ENCODE results near the gene GCGR. TPM values are rescaled to one million over a fixed set of nuclear protein-coding genes. Genes with fewer than 3 reads are reported as not detected.
A peak's percentile ranks its signal among the peaks of the same experiment; 100 is the strongest.

Gene GCGR
- total and polyA plus RNA-seq, 2 of the 13 experiments (the other 11 are each of a cell fraction or from before 2014, with no cell fraction given), result 0.04 to 0.13 TPM

GRCh38 chr17:81814748-81815645, 11.0 kb downstream of the GCGR start (continued):
- no peak for TF ChIP-seq U2AF1 (optimal IDR thresholded peaks at IDR 0.05; ENCODE audit: low read depth, low read length)
- no peak for TF ChIP-seq NBN (conservative IDR thresholded peaks at IDR 0.05)

- H3K27ac ChIP-seq (ENCODE audit: extremely low read length, insufficient read depth, low read length), result no peak overlapping the region
- FAIRE-seq, result no peak
- peak overlapping the region in 1 of 3 experiments; percentile 49; a peak in 1 of 6 replicates for H3K4me3 ChIP-seq (replicated peaks in 1 of 3; ENCODE audit: insufficient read depth in 1 of 3, low read depth in 2 of 3, low read length in 3 of 3)
- no peaks in the 10 kb centered on the region for H3K36me3 ChIP-seq (replicated peaks in 1 of 2; ENCODE audit: control insufficient read depth in 1 of 2, insufficient read depth in 2 of 2, low read length in 2 of 2)
- 10% methylated on average over 2 of the region's 2 CpGs for WGBS (ENCODE audit: low lambda C conversion rate)
- ATAC-seq, result no peak; the same call in 2 of the 3 replicates
- H2AFZ ChIP-seq (ENCODE audit: low read length), result peak overlapping the region; percentile 64
- no TSS peak for BruUV-seq (replicated peaks)
- intact Hi-C loops (cut with micrococcal nuclease; ENCODE audit: unreplicated experiment) (no loop called here), in situ Hi-C loops (cut with HindIII; ENCODE audit: extremely low pct_ligation_motif_present, low pct_unique_long_range_greater_than_20kb) (no loop called here)
- no peaks in the 10 kb centered on the region for H4K20me1 ChIP-seq (ENCODE audit: insufficient read depth, low read length)
- no peaks in the 10 kb centered on the region for H3K79me2 ChIP-seq (ENCODE audit: insufficient read depth, low read length)
- H3K27me3 ChIP-seq (ENCODE audit: control insufficient read depth in 1 of 2, insufficient read depth in 2 of 2, low read length in 2 of 2), result peaks cover 6 to 14% of the 10 kb centered on the region in 2 experiments; a peak in 4 of 5 replicates
- peak overlapping the region; percentile 67 for H3K4me2 ChIP-seq (ENCODE audit: low read depth, low read length)
- H3K4me1 ChIP-seq (ENCODE audit: insufficient read depth, low read length), result peaks cover 36% of the 10 kb centered on the region
- peak overlapping the region; percentile 24; the same call in 1 of the 2 replicates for H3K9ac ChIP-seq (ENCODE audit: insufficient read depth, low read depth, low read length)
- ChIA-PET CTCF (ENCODE audit: low intra/inter-chr PET ratio, low total read pairs) (no interaction called here), POLR2A (interaction anchor here (0.7 to 1.6 kb wide), 13 partner anchors 9 to 180 kb away, joined by 3 to 11 read pairs (median 5); partner anchors contain the start of genes CCDC137, MCRIP1 and P4HB)
- no peak for DNase-seq (ENCODE audit: low spot score)
- H3K9me3 ChIP-seq (ENCODE audit: low read length), result no peaks in the 10 kb centered on the region
- TF ChIP-seq TARDBP (CRISPR knock-in tag; IDR thresholded peaks at IDR 0.05) (no peak), ZNF598 (CRISPR knock-in tag; IDR thresholded peaks at IDR 0.05; ENCODE audit: borderline replicate concordance) (0 out of 2 replicates have a peak, but pooled peaks have one; percentile 6), ZNF136 (CRISPR knock-in tag; IDR thresholded peaks at IDR 0.05; ENCODE audit: low read depth) (no peak), ZNF609 (CRISPR knock-in tag; IDR thresholded peaks at IDR 0.05; ENCODE audit: borderline replicate concordance) (no peak), CAMTA2 (CRISPR knock-in tag; IDR thresholded peaks at IDR 0.05; ENCODE audit: borderline replicate concordance) (no peak), RORA (CRISPR knock-in tag; IDR thresholded peaks at IDR 0.05) (no peak), ZNF720 (CRISPR knock-in tag; IDR thresholded peaks at IDR 0.05) (no peak), ZFP91 (CRISPR knock-in tag; IDR thresholded peaks at IDR 0.05; ENCODE audit: borderline replicate concordance) (no peak; the same call in 1 of the 2 replicates), HBP1 (CRISPR knock-in tag; IDR thresholded peaks at IDR 0.05; ENCODE audit: low read depth) (no peak)
Measured at GRCh38 chr17:81815646-81815986, 11.7 kb downstream of the GCGR start.

All from HepG2 (cell line).